GM08714 (cell line): ENCODE results near the gene CPHXL2.

Experiments
- H3K4me3 ChIP-seq: fragments of 200-500 bp; sonication (Bioruptor generic); 2 replicates; pipeline ENCODE4 v1.5.1; 2014; ENCODE audit warnings: mild to moderate bottlenecking, low read length, inconsistent platforms
- ZNF274 ChIP-seq: IDR thresholded peaks from 2 replicates; pipeline ENCODE4 v1.6.1; 2012; ENCODE audit warnings: mild to moderate bottlenecking, low read depth, low read length

The CPHXL2 gene

GRCh38 chr16:75676909-75677308 lies at the start of gene CPHXL2:
Gene CPHXL2 (minus strand): TSS chr16:75677009. CDS start chr16:75676999, 10 bp downstream.
- no peak within 1 kb of the TSS for H3K4me3 ChIP-seq
- TF ChIP-seq ZNF274: no peak

DNA sequence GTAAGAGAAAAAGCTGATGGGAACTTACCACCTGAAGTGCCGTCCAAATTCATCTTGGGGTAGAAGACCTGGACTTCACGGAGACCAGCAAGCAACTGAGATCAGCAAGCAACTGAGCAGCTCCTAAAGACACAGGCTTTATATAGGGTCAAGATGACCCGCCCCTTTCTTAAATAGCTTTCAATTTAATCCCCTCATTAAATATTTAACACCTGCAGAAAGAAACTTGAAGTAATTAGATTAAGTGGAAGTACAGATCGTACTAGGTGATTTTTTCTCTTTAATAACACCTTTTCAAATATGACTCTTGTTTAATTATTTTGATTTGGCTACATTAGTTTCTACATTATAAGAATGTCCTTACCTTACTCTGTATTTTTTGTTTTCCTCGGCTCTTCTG lies 49.6 kb upstream of the CPHXL2 start, which contains the start of gene CPHXL:
Gene CPHXL (minus strand): TSS at position 101 of the 400 bp plus-strand sequence. CDS start 48 bp downstream, at position 53.
- TF ChIP-seq ZNF274: no peak
- no peak within 1 kb of the TSS for H3K4me3 ChIP-seq

GRCh38 chr16:75718452-75718851 lies 41.6 kb upstream of the CPHXL2 start:
- H3K4me3 ChIP-seq: no peak overlapping the region
- no peak for TF ChIP-seq ZNF274

GRCh38 chr16:75714661-75715060 lies 37.9 kb upstream of the CPHXL2 start:
- no peak for TF ChIP-seq ZNF274
- H3K4me3 ChIP-seq: no peak overlapping the region

DNA sequence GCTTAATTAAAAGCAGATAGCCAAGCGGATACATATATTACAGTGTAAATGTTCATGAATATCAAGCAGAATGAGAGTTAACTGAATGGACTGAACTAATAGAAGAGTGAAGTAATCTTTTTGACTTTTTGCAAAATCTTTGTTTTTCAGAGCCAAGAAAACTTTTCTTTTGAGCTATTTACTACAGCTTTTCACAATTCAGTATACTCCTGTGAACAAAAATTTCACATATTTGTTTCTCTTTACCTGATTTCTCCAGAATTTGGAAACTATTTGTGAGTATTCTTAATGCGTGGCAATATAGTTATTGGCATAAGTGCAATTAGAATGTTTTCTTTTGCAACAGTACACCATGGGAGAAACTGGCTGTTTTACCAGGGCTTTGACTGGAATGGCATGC lies 33.5 kb upstream of the CPHXL2 start:
- no peak for TF ChIP-seq ZNF274
- no peak overlapping the region for H3K4me3 ChIP-seq

- H3K4me3 ChIP-seq: no peak overlapping the region
- TF ChIP-seq ZNF274: no peak
These were observed 26.5 kb upstream of the CPHXL2 start for GRCh38 chr16:75703306-75703705.

- no peak overlapping the region for H3K4me3 ChIP-seq
- no peak for TF ChIP-seq ZNF274
These were observed 25.4 kb upstream of the CPHXL2 start for GRCh38 chr16:75702242-75702641.

- H3K4me3 ChIP-seq: no peak within 1 kb of the TSS
- no peak for TF ChIP-seq ZNF274
These were observed 24.6 kb upstream of the CPHXL2 start, which contains the start of gene DUXB for GRCh38 chr16:75701361-75701760. Gene DUXB (minus strand): TSS chr16:75701461. CDS start chr16:75701418, 43 bp downstream.

DNA sequence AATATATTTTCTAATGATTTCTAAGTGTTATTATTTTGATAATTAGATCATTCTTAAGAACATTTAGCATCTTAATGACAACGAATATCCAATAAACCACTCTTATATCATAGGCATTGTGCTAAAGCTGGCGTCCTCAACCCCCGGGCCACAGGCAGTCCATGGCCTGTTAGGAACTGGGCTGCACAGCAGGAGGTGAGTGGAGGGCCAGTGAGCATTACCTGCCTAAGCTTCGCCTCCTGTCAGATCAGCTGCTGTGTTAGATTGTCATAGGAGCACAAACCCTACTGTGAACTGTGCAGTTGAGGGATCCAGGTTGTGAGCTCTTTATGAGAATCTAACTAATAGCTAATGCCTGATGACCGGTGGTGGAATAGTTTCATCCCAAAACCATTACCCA lies 20.8 kb upstream of the CPHXL2 start:
- TF ChIP-seq ZNF274: no peak
- no peak overlapping the region for H3K4me3 ChIP-seq

DNA sequence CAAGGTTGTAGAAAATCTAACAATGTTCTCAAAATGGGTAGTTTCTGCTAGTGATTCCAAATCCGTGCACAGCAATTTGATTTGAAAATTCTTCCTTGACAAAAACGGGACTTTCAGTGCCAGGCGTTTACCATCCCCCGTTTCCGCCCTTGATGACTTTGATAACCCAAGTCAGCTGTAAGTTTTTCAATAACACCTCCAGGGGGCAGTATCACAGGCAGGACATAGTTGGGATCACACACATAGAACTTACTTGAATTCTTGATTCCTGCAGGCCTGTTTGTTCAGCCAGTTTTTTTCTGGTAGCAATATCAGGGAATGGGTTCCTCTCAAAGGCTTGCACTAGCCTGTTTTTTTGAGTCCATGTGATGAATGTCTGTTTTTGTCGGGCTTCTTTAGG lies 18.9 kb upstream of the CPHXL2 start:
- no peak overlapping the region for H3K4me3 ChIP-seq
- no peak for TF ChIP-seq ZNF274

- no peak for TF ChIP-seq ZNF274
- no peak overlapping the region for H3K4me3 ChIP-seq
These were observed 10.6 kb upstream of the CPHXL2 start for GRCh38 chr16:75687361-75687760.

DNA sequence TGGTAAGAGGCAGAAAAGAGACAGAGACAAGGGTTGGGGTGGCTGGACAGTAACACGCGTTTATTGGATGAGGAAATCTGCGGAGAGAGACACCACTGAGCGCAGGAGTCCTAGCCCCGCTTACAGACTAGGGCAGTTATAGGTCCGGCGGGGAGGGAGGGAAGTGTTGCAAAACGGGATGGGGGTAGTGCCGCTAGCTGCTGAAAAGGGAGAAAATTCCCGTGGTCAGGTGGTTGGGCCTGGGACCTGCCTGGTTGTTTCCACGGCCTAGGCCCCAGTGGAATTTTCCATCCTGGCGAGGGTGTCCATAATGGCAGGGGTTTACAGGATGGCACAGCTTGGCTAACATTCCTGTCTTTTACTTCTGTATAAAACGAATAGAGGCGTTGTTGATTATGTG lies 5.5 kb upstream of the CPHXL2 start:
- H3K4me3 ChIP-seq: no peak overlapping the region
- no peak for TF ChIP-seq ZNF274

DNA sequence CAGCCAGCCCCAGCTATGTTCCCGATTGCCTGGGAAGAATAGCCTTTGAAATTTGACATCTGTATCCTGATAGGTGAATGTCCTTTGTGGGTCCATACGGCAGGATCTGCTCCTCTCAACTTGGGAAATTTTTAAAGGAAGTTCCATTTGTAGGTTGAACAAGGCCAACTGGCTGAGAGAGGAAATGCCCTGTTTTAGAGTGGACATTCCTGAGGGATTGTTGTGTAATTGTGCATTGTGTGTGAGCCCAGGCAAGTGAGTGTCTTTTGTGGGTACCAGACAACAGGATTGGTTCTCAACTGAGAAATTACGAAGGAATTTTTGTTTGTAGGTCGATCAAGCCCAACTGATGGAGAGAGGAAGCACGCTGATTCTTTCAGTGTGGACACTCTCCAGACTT lies 2.6 kb upstream of the CPHXL2 start:
- no peak overlapping the region for H3K4me3 ChIP-seq
- no peak for TF ChIP-seq ZNF274

- TF ChIP-seq ZNF274: no peak
- no peak overlapping the region for H3K4me3 ChIP-seq
These were observed 9.3 kb downstream of the CPHXL2 start for GRCh38 chr16:75667503-75667902.

- H3K4me3 ChIP-seq: no peak overlapping the region
- no peak for TF ChIP-seq ZNF274
These were observed 16.0 kb downstream of the CPHXL2 start for GRCh38 chr16:75660726-75661302.

- H3K4me3 ChIP-seq: no peak overlapping the region
- TF ChIP-seq ZNF274: no peak
These were observed 16.5 kb downstream of the CPHXL2 start for GRCh38 chr16:75660321-75660720.

GRCh38 chr16:75658175-75658574 lies 18.6 kb downstream of the CPHXL2 start:
- no peak overlapping the region for H3K4me3 ChIP-seq
- TF ChIP-seq ZNF274: no peak
